NCI-H1930 (cell line): Measurements from ENCODE around the gene KLHL41.
"Not testable (repeated sequence)": the region's sequence is repeated elsewhere in the genome, so short reads cannot be mapped to it uniquely, and the experiment has no call there.

Experiments
- DNase-seq, 2 experiments: peaks; one replicate each; lab custom pipeline; 2025; lab: John Stamatoyannopoulos, UW

Gene KLHL41

GRCh38 chr2:169572821-169573159, 63.3 kb downstream of the KLHL41 start:
- DNase-seq: no peak

GRCh38 chr2:169573160-169573973, 63.9 kb downstream of the KLHL41 start, which contains the start of gene FASTKD1:
FASTKD1 (minus strand) TSS chr2:169573865; CDS start chr2:169572029, 1,836 bp downstream.
- peak; percentile 83 to 89 for DNase-seq

GRCh38 chr2:169573974-169574299, 64.4 kb downstream of the KLHL41 start:
- DNase-seq: no peak

- DNase-seq: not testable (repeated sequence)
Measured at GRCh38 chr2:169574539-169574938, 65.0 kb downstream of the KLHL41 start.

- not testable (repeated sequence) for DNase-seq
Measured at GRCh38 chr2:169575264-169575663, 65.8 kb downstream of the KLHL41 start.
